A549 (cell line): ENCODE results near the gene MAGI2. TPM values are rescaled to one million over a fixed set of nuclear protein-coding genes. Genes with fewer than 3 reads are reported as not detected.

Experiments used
- ATAC-seq, 2 experiments: fragments of 200-7000 bp in 1 of 2; fragments of >200 bp in 1 of 2; cut with Nextera tagmentation in 1 of 2; cut with Tn5 transposase in 1 of 2; 3 replicates each; pipeline versions ENCODE4 v1.8.0 to v1.9.1; 2018 to 2020; ENCODE audit warnings: mild to moderate bottlenecking in 1 of 2, moderate library complexity in 1 of 2
- CTCF ChIA-PET: fragments of 300-600 bp; sonication (Branson Sonifier 250); formaldehyde crosslinking; extraction: SDS; loops from one replicate; lab custom pipeline; 2021; ENCODE audit warnings: antibody characterized with exemption, inconsistent platforms; lab: Yijun Ruan, JAX
- POLR2A ChIA-PET: fragments of 350-600 bp; formaldehyde crosslinking; extraction: SDS; loops from one replicate; lab custom pipeline; 2021; ENCODE audit warnings: antibody characterized with exemption, inconsistent platforms; lab: Yijun Ruan, JAX
- DNase-seq, 2 experiments: peaks; one replicate each; pipeline versions ENCODE4 v3.0.0 to v3.0.0-alpha.2; 2011 to 2016; ENCODE audit warnings: low read depth in 1 of 2, low spot score in 1 of 2
- FAIRE-seq: peaks from 2 replicates; lab custom pipeline; 2011; peaks lifted over from hg19 to GRCh38; lab: Jason Lieb, UNC
- H3K27ac ChIP-seq, 2 experiments: fragments of >200 bp; sonication (Bioruptor Twin); formaldehyde crosslinking; 3 replicates each; pipeline ENCODE4 v1.5.1; 2016 to 2017
- H3K4me1 ChIP-seq: fragments of >200 bp; sonication (Bioruptor Twin); formaldehyde crosslinking; 3 replicates; pipeline ENCODE4 v1.6.1; 2016
- H3K4me2 ChIP-seq: fragments of >200 bp; sonication (Bioruptor Twin); formaldehyde crosslinking; 3 replicates; pipeline ENCODE4 v1.6.1; 2016
- H3K4me3 ChIP-seq: fragments of >200 bp; sonication (Bioruptor Twin); formaldehyde crosslinking; 3 replicates; pipeline ENCODE4 v1.5.1; 2016
- H3K9me3 ChIP-seq: fragments of >200 bp; sonication (Bioruptor Twin); formaldehyde crosslinking; 3 replicates; pipeline ENCODE4 v1.6.1; 2016
- CBX2 ChIP-seq: fragments of 200-600 bp; sonication (generic); IDR thresholded peaks from 2 replicates; pipeline ENCODE4 v1.6.1; 2016; ENCODE audit warnings: low read depth, mild to moderate bottlenecking, borderline replicate concordance
- CEBPB ChIP-seq, 2 experiments: fragments of >200 bp in 1 of 2; sonication (Bioruptor Twin) in 1 of 2; formaldehyde crosslinking in 1 of 2; IDR thresholded peaks; 2 replicates each; pipeline ENCODE4 v1.6.1; 2012 to 2016
- EHF ChIP-seq: fragments of 250-450 bp; sonication (Bioruptor Pico); IDR thresholded peaks from 2 replicates; pipeline ENCODE4 v1.5.0; 2020; ENCODE audit warnings: mild to moderate bottlenecking
- EHMT2 ChIP-seq: fragments of 200-600 bp; sonication (generic); IDR thresholded peaks from 2 replicates; pipeline ENCODE4 v1.6.1; 2016; ENCODE audit warnings: antibody characterized with exemption, low read depth, mild to moderate bottlenecking, moderate library complexity
- ELK1 ChIP-seq: fragments of 150-350 bp; IDR thresholded peaks from 2 replicates; pipeline ENCODE4 v1.6.1; 2014; ENCODE audit warnings: low read depth, mild to moderate bottlenecking, low read length
- ESRRA ChIP-seq: fragments of 150-350 bp; IDR thresholded peaks from 2 replicates; pipeline ENCODE4 v1.6.1; 2014; ENCODE audit warnings: mild to moderate bottlenecking, low read length, borderline replicate concordance
- FOSL2 ChIP-seq, 2 experiments: fragments of 450-650 bp in 1 of 2; fragments of >200 bp in 1 of 2; sonication (Bioruptor Twin) in 1 of 2; formaldehyde crosslinking; IDR thresholded peaks; 2 replicates each; pipeline versions ENCODE4 v1.5.0 to v1.6.1; 2016 to 2020; ENCODE audit warnings: mild to moderate bottlenecking in 1 of 2, moderate library complexity in 1 of 2
- HDAC2 ChIP-seq: fragments of 200-600 bp; sonication (generic); IDR thresholded peaks from 2 replicates; pipeline ENCODE4 v1.6.1; 2016
- HES2 ChIP-seq: fragments of >200 bp; sonication (Bioruptor Twin); formaldehyde crosslinking; IDR thresholded peaks from 2 replicates; pipeline ENCODE4 v1.6.1; 2016
- HMGXB4 ChIP-seq: fragments of 250-450 bp; sonication (Bioruptor Pico); IDR thresholded peaks from 2 replicates; pipeline ENCODE4 v1.5.0; 2021; ENCODE audit warnings: mild to moderate bottlenecking, moderate library complexity, borderline replicate concordance
- HOXB5 ChIP-seq: fragments of 250-450 bp; sonication (Bioruptor Pico); IDR thresholded peaks from 2 replicates; pipeline ENCODE4 v1.5.0; 2020; ENCODE audit warnings: mild to moderate bottlenecking, moderate library complexity
- JUN ChIP-seq, 2 experiments: fragments of >200 bp; sonication (Bioruptor Twin); formaldehyde crosslinking; IDR thresholded peaks; 2 replicates in 1 of 2; 3 replicates in 1 of 2; pipeline ENCODE4 v1.6.1; 2016 to 2017
- JUNB ChIP-seq: fragments of >200 bp; sonication (Bioruptor Twin); formaldehyde crosslinking; IDR thresholded peaks from 2 replicates; pipeline ENCODE4 v1.6.1; 2016
- KDM1A ChIP-seq: fragments of 200-600 bp; sonication (generic); IDR thresholded peaks from 2 replicates; pipeline ENCODE4 v1.6.1; 2016; ENCODE audit warnings: low read depth, mild to moderate bottlenecking
- MYC ChIP-seq: IDR thresholded peaks from 2 replicates; pipeline ENCODE4 v1.6.1; 2012; ENCODE audit warnings: mild to moderate bottlenecking, inconsistent platforms, low read length, improper control_type of control experiment, borderline replicate concordance
- NFE2L2 ChIP-seq: fragments of 150-350 bp; conservative IDR thresholded peaks from 2 replicates; pipeline ENCODE4 v1.6.1; 2014; ENCODE audit warnings: low read length
- NR3C1 ChIP-seq: fragments of >200 bp; sonication (Bioruptor Twin); formaldehyde crosslinking; IDR thresholded peaks from 3 replicates; pipeline ENCODE4 v1.6.1; 2017
- PHF8 ChIP-seq: fragments of 200-600 bp; sonication (generic); IDR thresholded peaks from 2 replicates; pipeline ENCODE4 v1.6.1; 2016; ENCODE audit warnings: low read depth, mild to moderate bottlenecking, antibody characterized with exemption, moderate library complexity, borderline replicate concordance
- RNF2 ChIP-seq: fragments of 200-600 bp; sonication (generic); IDR thresholded peaks from 2 replicates; pipeline ENCODE4 v1.6.1; 2016; ENCODE audit warnings: low read depth, mild to moderate bottlenecking, antibody characterized with exemption, moderate library complexity, borderline replicate concordance
- SREBF2 ChIP-seq: fragments of 450-650 bp; IDR thresholded peaks from 2 replicates; pipeline ENCODE4 v1.6.1; 2014; ENCODE audit warnings: mild to moderate bottlenecking, moderate library complexity
- ZNF302 ChIP-seq: fragments of 250-450 bp; sonication (Bioruptor Pico); IDR thresholded peaks from 2 replicates; pipeline ENCODE4 v1.9.0; 2021; ENCODE audit warnings: inconsistent platforms, mild to moderate bottlenecking, moderate library complexity
- WGBS: methylation state at CpG from one replicate; pipeline ENCODE4 v1.1.6; 2017; ENCODE audit errors: missing lambda C conversion rate; 5-methylcytosine and 5-hydroxymethylcytosine counted together
- polyA plus RNA-seq, 4 experiments: library from polyadenylated mRNA; depleted of rRNA in 3 of 4; stranded (reverse); fragments of >200 nt; fragmentation: RNase III in 1 of 4; extraction: RNeasy Plus Mini Kit Qiagen cat#74134 plus additional on column Dnase treatment in 1 of 4; gene quantifications; 2 replicates in 3 of 4; 3 replicates in 1 of 4; pipeline ENCODE4 v1.2.3, GENCODE V29; 2011 to 2017

MAGI2 gene
- polyA plus RNA-seq, 2 of the 4 experiments (the other 2 are of a cell fraction) = 0.48 to 0.81 TPM

- TF ChIP-seq ELK1 = no peak
Observed at GRCh38 chr7:79050603-79051002, 402.9 kb downstream of the MAGI2 start (continued).

- Histone ChIP-seq H3K27ac (no peak overlapping the region), H3K4me2 (no peak overlapping the region), H3K4me3 (no peak overlapping the region), H3K9me3 (no peaks in the 10 kb centered on the region), H3K4me1 (no peaks in the 10 kb centered on the region)
- FAIRE-seq = no peak
- 17% methylated on average over 2 of the region's 2 CpGs for WGBS
- no peak for ATAC-seq
- ChIA-PET POLR2A (no interaction called here), CTCF (no interaction called here)
- TF ChIP-seq FOSL2 (IDR thresholded peaks at IDR 0.05) = no peak
- no peak for TF ChIP-seq FOSL2 (CRISPR knock-in tag; IDR thresholded peaks at IDR 0.05)
- TF ChIP-seq JUN (IDR thresholded peaks at IDR 0.05) = no peak
- TF ChIP-seq SREBF2 = no peak
- TF ChIP-seq HOXB5 (CRISPR knock-in tag) = no peak
- no peak for TF ChIP-seq ZNF302 (CRISPR knock-in tag)
- TF ChIP-seq HDAC2 = no peak
- TF ChIP-seq NR3C1 = no peak
- no peak for DNase-seq
Observed at GRCh38 chr7:79046061-79046460, 407.4 kb downstream of the MAGI2 start.

- no peak for FAIRE-seq
- TF ChIP-seq EHMT2 (no peak), JUNB (no peak), CEBPB (IDR thresholded peaks at IDR 0.05) (no peak), CBX2 (no peak), ZNF302 (CRISPR knock-in tag) (no peak), HMGXB4 (no peak), JUN (IDR thresholded peaks at IDR 0.05) (no peak)
- no peak for DNase-seq
- Histone ChIP-seq H3K9me3 (no peaks in the 10 kb centered on the region), H3K4me2 (no peak overlapping the region), H3K4me3 (no peak overlapping the region), H3K4me1 (no peaks in the 10 kb centered on the region), H3K27ac (no peak overlapping the region)
- ATAC-seq = no peak
- ChIA-PET CTCF (no interaction called here), POLR2A (no interaction called here)
- 42% methylated on average over 4 of the region's 4 CpGs for WGBS
Observed at GRCh38 chr7:79037001-79037400, 416.5 kb downstream of the MAGI2 start.

- H3K27ac ChIP-seq = no peak overlapping the region
- WGBS = 1% methylated on average over 2 of the region's 2 CpGs
- H3K4me1 ChIP-seq = no peaks in the 10 kb centered on the region
- no peak for FAIRE-seq
- DNase-seq = no peak
- no peak for TF ChIP-seq RNF2
- no peak for TF ChIP-seq PHF8
- TF ChIP-seq EHF (CRISPR knock-in tag) = no peak
- no peak for TF ChIP-seq CBX2
- TF ChIP-seq ELK1 = no peak
- no peak for TF ChIP-seq JUN (IDR thresholded peaks at IDR 0.05)
- no peak for TF ChIP-seq FOSL2 (IDR thresholded peaks at IDR 0.05)
- TF ChIP-seq FOSL2 (CRISPR knock-in tag; IDR thresholded peaks at IDR 0.05) = no peak
- no peak for TF ChIP-seq NR3C1
- no peak for TF ChIP-seq ESRRA
- TF ChIP-seq NFE2L2 = no peak
- no peak for TF ChIP-seq HES2
- TF ChIP-seq KDM1A = no peak
- no peak for TF ChIP-seq MYC
- ATAC-seq = no peak
- H3K4me2 ChIP-seq = no peak overlapping the region
- H3K9me3 ChIP-seq = no peaks in the 10 kb centered on the region
- CTCF ChIA-PET = no interaction called here
- H3K4me3 ChIP-seq = no peak overlapping the region
- POLR2A ChIA-PET = no interaction called here
Observed at GRCh38 chr7:79036356-79036755, 417.1 kb downstream of the MAGI2 start.
